Hematopoietic multipotent progenitor cell treated with erythropoietin and hydrocortisone succinate and interleukin-3 and kit ligand, for 6 days (in vitro differentiated cells): ENCODE results near the gene MAMLD1.
A peak's percentile ranks its signal among the peaks of the same experiment; 100 is the strongest.

ENCODE experiments used
- DNase-seq: peaks from one replicate; pipeline ENCODE4 v3.0.0-alpha.2; 2015

The MAMLD1 gene

GRCh38 chrX:150355913-150356312 is 7.2 kb upstream of the MAMLD1 start:
- DNase-seq = no peak

DNA sequence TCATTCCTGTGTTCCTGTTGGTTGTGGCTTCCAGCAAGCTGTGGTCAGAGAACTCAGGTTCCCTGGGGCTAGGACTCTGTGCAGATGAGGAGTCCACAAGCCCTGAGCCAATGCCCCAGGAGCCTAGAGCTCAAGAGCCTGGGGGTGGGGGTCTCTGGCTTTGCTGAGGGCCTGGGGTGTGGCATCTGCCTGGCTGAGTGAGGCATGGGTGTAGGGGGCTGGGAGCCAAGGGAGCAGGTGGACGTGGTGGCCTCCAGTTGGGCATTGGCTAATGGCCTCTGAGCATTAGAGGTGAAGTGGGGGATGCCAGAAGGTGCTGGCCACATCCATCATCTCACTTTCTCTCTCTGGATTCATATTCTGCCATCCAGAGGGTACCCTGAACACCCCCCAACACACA is 5.3 kb upstream of the MAMLD1 start:
- no peak for DNase-seq

DNA sequence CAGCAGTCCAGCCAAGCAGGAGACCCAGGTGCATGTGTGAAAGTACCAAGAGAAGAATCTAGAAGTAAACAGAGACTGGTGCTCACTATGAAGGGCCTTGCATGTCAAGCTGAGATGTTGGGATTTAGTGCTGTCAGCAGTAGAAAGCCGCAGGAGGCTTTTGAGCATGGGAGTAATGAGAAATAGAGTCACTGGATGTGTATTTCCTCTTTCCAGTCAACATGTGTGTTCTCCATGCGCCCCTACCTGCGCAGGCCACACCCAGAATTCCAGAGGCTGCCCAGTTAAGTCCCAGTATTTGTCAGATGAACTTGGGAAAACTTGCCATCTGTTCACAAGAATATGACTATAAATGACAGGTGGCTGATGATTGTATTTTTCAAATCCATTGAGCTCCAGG is 4.5 kb upstream of the MAMLD1 start:
- no peak for DNase-seq

- DNase-seq = no peak
Observed at GRCh38 chrX:150360331-150360730, 2.8 kb upstream of the MAMLD1 start.

DNA sequence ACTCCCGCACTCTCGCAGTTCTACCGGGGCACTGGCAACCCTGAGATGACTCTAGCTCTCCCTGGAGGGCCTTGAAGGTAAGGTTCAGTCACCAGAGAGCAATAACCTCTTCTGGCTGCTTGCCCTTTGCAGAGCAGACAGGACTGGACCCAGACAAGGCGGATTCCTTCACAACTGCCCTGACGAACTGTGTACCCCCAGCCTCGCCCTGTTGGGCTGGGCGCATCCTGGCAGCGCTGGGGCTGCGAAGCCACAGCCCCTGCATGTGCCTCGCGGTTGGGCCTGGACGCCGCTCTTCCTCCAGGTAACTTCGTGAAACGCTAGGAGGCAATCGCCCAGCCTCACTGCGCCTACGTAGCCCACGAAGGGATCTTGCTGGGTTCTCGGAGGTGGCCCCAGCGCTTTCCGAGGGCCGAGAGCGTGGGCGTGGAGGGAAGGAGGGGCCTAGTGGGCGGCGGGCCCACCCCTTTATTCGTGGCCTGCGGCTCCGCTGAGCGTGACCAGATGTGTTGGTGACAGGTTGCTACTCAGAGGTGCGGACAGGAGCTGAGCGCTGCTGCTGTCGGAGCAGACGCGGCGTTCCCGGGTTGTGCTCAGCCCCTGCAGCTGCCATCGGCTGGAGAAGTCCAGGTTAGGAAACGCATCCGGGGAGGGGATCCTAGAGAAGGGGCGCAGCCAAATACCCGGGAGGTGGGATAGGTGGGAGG is 1.9 kb upstream of the MAMLD1 start:
- DNase-seq = peak; percentile 53

- no peak for DNase-seq
Observed at GRCh38 chrX:150361777-150362351, 1.3 kb upstream of the MAMLD1 start.

DNA sequence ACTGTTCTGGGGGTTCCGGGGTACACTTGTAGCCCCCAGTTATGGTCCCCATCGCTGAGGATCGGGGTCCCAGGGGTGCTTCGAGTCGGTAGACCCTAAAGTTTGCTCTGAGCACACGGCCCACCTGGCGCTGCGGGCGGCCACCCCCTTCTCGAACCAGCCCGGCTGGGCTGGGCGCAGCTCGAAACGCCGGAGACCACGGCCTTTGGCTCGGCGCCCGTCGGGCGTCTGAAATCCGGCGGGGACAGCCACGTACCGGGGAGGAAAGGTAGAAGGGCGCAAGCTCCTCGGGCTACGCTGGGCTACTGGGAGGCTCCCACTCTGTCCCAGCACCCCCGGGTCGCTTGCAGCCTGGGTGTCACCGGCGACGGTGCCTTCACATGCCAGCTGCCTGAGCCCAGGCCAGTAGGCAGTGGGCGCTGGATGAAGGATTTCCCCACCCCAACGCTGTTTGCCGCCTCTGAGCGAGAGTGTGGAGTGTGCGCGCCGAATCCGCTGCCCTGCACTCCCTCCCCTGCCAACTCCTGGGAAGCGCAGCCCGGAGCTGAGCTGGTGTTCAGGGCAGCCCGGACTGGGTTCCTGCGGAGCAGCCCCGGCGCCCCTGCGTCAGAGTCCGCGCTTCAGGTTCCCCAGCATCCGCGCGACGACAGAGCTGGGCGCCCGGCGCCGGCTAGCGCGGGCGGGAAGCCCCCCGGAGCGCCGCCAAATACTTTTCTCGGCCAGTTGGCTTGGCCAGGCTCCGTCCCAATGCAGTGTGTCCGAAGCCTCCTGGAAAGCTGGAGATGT is 637 bp downstream of the MAMLD1 start:
- peak; percentile 13 for DNase-seq

DNA sequence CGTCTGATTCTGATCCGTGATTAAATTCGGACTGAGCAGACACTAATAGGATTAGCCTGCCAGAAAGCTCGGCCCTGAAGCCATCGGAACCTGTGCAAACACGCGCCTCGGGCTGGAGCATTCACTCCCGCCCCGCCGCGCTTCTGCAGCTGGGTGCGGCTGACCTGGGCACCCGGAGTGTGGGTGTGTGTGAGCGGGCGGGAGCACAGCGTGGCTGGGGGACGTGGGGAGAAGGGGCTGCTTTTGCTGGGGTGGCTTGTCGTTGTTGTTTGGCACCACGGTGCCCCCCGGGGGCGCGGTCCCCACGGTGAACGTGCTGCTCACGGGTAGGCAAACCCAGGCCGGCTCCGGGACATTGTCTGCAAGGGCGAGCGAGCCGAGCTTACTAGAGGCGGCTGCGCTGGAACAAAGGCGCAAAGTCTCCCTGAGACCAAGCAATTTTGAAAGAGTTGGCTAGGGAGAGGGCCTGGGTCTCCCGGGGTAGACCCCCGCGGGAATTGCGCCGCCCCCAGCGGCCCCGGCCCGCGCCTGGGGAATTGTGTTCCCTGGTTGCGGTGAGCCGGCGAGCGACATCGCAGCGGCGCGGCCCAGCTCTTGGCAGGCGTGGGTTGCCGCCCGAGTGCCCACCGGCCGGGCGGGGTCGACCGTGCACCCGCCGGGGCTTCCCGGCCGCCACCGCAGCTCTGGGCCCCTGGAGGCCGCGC is 1.4 kb downstream of the MAMLD1 start:
- peak; percentile 32 for DNase-seq

DNA sequence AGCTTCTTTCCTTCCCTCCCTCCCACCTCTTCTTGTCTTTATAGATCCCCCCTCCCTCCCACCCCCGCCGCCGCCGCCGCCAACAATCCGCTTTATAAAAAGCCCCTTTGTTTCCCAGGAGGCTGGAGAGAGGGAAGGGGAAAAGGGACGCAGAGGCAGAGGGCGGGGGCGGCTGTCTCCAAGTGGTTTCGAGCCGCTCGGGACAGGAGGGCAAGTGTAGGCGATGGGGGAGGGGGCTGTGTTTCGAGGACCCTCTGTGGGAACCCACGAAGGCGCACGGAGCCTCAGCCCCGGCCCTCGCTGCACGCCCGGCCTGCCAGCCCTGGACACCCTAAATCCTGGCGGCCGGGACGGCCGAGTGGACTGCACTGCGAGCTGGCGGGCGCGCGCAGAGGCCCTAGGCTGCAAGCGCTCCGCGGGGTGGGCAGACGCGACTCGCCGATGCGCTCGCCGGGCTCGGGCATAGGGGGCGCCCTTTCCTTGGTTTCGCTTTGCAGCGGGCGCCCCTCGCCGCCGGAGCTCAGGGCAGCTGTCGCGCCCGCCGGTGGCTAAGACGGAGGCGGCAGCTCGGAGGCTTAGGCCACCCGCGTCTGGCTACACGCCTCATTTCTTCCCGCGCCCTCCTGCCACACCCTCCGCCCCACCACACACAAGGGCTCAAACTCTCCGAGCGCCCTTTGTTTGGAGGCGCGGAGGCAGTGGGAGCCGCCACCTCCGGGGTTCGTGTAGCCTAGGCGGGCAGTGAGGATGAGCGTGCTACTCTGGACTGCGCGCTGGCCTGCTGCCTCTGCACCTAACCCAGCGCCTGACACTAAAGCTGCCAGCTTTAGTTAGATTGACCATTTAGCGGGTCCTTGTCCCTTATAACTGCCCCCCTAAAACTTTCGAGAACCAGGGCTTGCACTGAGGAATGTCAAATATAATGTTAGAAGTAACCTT is 2.2 kb downstream of the MAMLD1 start:
- DNase-seq = peak; percentile 68

- peak; percentile 82 for DNase-seq
Observed at GRCh38 chrX:150365990-150366911, 3.1 kb downstream of the MAMLD1 start.

GRCh38 chrX:150366951-150367545 is 3.9 kb downstream of the MAMLD1 start:
- peak; percentile 4 for DNase-seq

DNA sequence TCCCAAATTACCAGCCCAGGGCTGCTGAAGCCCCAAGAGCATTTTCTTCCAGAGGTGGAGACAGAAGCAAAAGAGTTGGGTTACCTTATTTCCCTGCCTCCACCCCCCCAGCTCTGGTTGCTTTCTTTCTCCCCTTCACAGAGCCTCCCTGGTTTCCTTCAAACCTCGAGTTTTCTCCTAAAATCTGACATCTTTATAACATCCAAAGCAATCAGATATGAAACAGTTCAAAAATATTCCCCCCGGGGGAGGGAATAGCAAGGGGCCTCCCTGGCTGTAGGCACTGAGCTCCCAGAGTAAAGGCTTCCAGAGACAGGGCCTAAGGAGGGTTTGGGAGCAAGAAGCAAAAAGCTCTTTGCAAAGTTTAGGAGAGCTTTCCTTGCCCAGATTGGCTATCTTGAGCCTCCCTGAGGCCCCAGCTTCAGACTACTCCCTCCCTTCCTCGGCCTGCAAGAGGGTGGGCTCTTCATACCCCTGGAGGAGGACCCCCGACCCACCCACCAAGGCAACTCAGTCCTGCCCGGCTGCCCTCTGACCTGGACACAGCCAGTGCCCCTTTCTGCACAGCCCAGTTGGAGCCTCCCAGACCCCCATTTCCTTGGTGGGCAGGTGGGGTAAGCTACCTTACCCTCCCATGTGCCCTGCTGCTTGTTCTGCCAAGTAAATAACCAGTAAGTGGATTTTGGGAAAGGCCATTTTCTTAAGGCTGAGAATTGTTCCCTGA is 7.6 kb downstream of the MAMLD1 start:
- no peak for DNase-seq

- no peak for DNase-seq
Observed at GRCh38 chrX:150371877-150372276, 8.8 kb downstream of the MAMLD1 start.

GRCh38 chrX:150372280-150372679 is 9.2 kb downstream of the MAMLD1 start:
- no peak for DNase-seq

- no peak for DNase-seq
Observed at GRCh38 chrX:150372756-150373155, 9.6 kb downstream of the MAMLD1 start.

GRCh38 chrX:150375243-150375770 is 12.2 kb downstream of the MAMLD1 start:
- DNase-seq = no peak

DNA sequence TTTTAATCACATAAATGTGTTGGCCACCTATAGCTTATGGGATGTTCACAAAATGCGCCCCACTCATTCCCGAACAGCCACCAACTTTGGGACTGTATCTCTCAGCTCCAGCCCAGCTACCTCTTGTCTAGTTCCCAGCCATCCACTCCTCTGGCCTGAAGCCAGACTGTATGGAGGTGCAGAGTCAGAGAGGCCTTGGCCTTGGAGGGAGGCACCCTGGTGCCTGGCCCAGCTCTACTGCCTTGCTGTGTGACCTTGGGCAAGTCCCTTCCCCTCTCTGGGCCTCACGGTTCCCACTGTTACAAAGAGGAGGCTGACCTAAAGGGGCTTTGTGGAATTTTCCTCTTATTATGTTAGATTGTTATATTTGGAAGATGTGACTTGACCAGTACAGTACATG is 13.9 kb downstream of the MAMLD1 start:
- DNase-seq = peak; percentile 33

- no peak for DNase-seq
Observed at GRCh38 chrX:150405006-150405405, 41.9 kb downstream of the MAMLD1 start.

- DNase-seq = peak; percentile 27
Observed at GRCh38 chrX:150405576-150405975, 42.5 kb downstream of the MAMLD1 start.

- DNase-seq = no peak
Observed at GRCh38 chrX:150406596-150406995, 43.5 kb downstream of the MAMLD1 start.
